HG03159 (cell line): ENCODE measurements around the gene FBLN2.

Experiments used
- ATAC-seq: cut with Tn5 transposase; IDR thresholded peaks from one replicate; pipeline ENCODE4 v1.9.1; 2021; ENCODE audit warnings: mild to moderate bottlenecking, moderate library complexity; ENCODE audit not compliant: unreplicated experiment

The FBLN2 gene

DNA sequence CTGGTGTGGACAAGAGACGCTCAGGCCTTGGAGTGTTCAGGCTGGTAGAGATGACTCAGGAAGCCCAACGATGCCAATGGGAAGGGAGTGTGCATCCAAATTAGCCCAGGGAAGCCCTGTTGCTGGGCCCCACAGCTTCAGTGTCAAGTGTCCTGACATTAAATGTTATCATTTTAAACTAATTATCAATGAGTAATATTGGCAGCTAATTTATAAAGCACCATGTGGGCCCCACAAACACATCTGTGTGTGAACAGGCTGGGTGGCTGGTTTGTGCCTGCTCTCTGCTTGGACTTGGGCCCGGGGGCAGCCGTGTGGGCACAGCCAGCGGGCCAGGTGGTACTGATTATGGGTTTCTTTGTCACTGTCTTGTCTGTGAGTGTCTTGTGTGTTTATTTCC, 15.0 kb downstream of the FBLN2 start:
- no peak for ATAC-seq

DNA sequence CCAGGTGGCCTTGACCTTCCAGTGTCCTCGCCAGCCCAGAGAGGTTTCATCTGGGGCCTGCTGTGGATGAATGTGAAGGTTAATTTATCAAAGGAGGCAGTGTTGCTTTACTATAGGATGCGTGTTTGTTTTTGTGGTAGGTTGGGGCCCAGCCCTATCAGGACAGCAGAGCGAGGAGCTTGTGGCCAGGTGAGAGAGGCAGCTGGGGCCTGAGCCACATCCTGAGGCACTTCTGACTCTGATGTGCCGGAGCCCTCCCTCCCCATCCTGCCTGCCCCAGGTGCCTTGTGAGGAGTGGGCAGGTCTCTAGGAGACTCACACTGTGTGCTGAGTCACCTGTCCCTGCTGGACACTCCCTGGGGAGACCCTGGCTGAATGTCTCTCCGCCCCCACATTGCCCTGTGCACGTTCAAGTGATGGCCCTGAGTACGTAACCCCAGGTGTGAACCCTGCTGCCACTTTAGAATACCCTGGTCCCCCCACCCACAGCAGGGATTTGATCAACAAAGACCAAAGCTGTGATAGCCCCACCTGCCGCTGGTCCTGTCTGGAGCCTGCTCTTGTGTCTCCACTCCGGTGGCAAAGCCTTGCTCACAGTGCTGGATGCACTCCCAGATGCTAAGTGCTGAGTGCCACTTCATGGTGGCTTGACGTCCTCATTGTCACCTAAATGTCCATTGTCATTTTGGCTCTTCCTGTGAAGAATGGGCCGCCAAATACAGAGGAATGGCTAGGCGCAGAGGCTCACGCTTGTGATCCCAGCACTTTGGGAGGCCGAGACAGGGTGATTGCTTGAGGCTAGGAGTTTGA, 16.0 kb downstream of the FBLN2 start:
- no peak for ATAC-seq

DNA sequence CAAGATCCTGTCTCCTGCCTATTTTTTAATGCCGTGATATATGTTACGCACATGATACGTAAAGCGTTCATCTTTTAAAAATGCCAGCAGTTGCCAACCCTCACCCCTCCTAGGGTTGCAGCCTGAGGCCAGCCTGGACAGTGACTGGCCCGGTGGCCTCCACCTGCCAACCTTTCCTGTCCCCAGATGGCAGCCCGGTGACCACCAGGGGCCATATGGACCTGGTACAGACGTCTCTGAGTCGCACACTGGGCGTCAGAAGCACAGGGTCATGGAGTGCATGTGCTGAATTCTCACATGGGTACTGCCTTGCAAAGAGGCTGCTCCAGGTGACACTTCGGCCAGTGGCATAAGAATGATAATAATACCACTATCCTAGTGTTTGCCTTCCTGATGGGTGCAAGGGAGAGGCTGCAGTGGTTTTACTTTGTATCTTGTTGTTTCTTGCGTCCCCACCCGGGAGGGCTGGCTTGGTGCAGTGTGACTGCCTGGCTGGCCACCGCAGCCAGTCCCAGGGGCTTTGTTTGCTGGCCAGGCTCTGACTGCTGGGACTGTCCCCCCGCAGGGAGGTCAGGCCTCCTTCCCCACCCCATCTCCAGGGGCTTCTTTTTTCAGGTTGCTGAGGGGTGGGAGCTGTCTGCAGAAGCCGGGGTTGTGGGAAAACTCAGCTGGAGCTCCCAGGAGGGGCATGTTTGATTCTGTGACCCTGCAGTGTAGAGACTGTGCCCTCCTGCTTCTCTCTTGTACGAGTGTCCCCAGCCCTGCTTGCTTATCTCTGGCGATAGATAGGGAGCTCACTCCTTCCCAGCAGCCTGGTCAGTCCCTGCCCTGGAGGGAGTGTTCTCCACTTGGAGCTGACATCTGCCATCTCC, 16.9 kb downstream of the FBLN2 start:
- ATAC-seq = no peak

DNA sequence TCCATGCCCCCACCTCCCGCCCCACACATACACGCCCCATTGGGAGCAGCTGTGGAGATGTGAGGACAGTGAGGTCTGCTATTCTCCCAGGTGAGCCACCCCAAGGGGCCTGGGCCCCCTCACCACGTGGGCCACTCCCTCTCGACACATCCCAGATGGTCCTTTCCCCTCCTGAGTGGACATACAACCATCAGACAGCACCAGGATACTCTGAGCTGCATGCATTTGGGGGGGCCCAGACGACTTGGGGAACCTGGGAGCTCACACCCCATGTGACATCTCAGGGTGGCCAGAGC, 17.5 kb downstream of the FBLN2 start:
- ATAC-seq = no peak

- no peak for ATAC-seq
These were observed 17.9 kb downstream of the FBLN2 start for GRCh38 chr3:13566769-13567310.

- ATAC-seq = no peak
These were observed 19.0 kb downstream of the FBLN2 start for GRCh38 chr3:13567684-13568514.

GRCh38 chr3:13568515-13569028, 19.6 kb downstream of the FBLN2 start:
- ATAC-seq = no peak

GRCh38 chr3:13569201-13569600, 20.3 kb downstream of the FBLN2 start:
- no peak for ATAC-seq

GRCh38 chr3:13569641-13570390, 20.9 kb downstream of the FBLN2 start:
- ATAC-seq = no peak

DNA sequence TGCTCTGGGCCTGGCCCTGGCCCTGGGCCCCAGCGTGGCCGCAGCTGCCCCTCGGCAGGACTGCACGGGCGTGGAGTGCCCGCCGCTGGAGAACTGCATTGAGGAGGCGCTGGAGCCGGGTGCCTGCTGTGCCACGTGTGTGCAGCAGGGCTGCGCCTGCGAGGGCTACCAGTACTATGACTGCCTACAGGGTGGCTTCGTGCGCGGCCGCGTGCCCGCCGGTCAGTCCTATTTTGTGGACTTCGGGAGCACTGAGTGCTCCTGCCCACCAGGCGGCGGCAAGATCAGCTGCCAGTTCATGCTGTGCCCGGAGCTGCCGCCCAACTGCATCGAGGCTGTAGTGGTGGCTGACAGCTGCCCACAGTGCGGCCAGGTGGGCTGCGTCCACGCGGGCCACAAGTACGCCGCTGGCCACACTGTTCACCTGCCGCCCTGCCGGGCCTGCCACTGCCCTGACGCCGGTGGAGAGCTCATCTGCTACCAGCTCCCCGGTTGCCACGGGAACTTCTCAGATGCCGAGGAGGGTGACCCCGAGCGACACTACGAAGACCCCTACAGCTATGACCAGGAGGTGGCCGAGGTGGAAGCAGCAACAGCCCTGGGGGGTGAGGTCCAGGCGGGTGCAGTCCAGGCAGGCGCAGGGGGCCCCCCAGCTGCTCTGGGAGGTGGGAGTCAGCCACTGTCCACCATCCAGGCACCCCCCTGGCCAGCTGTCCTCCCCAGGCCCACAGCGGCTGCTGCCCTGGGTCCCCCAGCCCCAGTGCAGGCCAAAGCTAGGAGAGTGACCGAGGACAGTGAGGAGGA, 21.7 kb downstream of the FBLN2 start:
- no peak for ATAC-seq

DNA sequence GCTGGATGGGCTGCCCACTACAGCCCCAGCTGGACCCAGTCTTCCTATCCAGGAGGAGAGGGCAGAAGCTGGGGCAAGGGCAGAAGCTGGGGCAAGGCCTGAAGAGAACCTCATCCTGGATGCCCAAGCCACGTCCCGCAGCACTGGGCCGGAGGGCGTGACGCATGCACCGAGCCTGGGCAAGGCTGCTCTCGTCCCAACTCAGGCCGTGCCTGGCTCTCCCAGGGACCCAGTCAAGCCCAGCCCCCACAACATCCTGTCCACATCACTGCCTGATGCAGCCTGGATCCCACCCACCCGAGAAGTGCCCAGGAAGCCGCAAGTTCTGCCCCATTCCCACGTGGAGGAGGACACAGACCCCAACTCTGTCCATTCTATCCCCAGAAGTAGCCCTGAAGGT, 22.3 kb downstream of the FBLN2 start:
- ATAC-seq = no peak

GRCh38 chr3:13571831-13572750, 23.2 kb downstream of the FBLN2 start:
- ATAC-seq = no peak

DNA sequence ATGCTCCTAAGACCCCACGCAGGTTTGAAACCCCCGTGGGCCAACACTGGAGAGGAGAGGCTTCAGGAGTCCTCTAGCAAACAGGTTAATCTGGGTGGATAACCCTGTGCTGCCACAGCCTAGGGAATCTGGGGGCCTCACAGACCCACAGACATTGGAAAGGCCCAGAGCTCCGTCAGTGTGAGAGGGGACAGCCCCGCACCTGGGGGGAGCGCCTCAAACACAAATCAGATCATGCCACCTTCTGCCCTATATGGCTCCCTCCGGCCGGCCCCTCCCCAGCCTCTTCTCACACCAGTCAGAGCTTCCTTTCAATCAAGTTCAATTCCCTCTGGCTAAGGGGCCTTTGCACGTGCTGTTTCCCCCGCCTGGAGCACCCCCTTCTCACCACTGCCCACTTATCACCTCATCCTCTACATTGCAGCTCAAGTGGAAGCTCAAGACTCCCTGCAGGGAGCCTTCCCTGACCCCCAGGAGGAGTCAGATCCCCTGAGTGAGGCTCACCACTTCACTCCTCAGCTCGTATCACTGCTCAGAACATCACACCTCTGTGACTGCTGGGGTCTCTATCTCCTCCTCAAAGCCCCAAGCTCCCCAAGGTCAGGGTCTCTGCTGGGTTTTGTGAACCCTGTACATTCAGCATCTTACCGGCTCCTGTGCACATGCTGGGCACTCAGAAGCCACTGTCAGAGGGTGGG, 24.1 kb downstream of the FBLN2 start:
- no peak for ATAC-seq

DNA sequence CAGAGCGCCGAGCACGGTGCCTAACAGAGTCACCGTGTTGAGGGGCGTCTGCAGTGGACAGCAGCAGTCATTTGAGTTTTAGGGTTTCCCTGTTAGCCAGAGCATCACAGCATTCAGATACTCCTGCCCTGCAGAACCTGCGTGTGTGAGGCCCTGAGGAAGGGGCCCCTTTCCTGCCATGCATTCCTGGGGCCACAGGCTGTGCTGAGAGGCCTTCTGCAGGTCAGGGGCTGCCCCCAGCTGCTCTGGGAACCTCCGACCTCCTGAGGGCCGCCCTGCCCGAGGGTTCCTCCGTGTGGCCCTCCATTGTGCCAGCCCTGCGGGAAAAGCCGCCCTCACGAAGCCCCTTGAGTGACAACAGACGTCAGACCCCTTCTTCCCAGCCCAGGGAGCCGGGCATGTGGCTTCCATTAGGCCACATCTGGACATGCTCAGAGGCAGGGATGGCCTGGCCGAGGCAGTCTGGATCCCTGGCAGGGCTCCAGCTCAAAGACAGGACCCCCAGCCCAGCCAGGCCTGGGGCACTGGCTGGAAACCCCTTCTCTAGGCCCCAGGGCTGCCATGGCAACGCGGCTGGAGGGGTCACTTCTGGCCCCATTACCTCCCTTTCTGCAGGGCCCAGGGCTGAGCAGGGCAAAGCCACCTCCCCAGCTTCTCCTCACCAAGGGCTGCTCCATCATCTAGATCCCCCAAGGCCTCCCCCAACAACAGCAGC, 25.3 kb downstream of the FBLN2 start:
- ATAC-seq = no peak

DNA sequence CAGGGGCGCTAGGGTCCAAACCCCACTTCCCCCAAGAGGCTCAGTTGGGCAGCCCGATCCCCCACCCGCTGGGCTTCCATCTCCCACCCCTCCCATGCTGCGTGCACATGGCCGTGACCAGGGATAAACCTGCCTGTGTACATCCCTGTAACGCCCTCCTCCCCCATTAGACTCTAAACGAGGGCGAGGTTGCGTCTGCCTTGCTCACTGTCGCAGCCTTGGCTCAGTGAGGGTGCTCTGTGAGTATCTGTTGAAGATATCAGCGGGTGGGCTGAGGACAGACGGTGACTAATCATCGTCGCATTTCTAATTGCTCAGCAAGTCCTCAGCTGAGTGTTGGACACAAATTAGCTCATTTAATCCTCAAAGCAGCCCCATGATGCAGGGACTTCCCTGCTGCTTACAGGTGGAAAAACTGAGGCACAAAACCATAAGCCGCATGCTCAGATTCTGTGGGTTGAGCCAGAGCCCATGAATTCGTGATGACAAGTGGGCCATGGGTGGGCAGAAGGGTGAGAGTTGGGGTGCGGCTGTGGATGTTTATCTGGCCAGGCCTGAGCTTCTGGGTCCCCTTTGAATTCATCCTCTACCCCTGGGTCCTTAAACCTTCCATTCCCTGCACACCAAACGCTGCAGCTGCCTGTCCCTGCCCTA, 26.0 kb downstream of the FBLN2 start:
- ATAC-seq = no peak

DNA sequence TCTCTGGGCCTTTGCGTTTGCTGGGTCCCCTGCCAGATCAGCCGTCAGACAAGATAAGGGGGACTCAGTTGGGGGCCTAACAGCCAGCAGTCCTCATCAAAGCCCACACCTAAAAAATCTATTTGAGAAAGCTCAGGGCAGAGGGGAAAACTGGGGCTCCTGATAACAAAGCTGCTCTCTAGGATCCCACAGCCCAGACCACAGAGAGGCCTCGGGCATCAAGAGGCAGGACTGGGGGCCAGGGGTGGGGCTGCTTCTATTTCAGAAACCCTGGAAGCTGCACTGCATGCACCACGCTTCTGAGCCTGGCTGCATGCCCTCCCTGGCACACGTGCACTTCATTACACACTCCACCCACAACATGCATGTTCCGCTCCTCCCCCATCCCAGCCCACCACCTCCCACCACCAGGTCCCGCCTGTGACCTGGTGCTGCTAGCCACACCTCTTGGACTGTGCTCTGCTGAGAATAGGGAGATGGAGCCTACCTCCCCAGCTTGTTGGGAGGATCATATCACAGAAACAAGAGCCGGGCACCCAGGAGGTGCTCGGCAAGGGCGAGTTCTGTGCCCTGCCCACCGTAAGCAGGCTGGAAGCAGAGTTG, 26.6 kb downstream of the FBLN2 start:
- no peak for ATAC-seq
